ENCODE data around the gene OR10H2.

DNA sequence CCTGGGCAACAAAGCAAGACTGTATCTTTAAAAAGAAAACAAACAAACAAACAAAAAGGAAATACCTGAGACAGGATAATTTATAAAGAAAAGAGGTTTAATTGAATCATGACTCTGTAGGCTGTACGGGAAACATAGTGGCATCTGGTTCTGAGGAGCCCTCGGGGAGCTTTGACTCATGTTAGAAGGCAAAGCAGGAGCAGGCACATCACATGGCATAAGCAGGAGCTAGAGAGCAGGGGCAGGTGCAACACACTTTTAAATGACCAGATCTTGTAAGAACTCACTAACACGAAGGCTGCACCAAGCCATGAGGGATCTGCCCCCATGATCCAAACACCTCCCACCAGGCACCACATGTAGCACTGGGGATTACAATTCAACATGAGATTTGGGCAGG is 13.2 kb upstream of the OR10H2 start:
- TF ChIP-seq, protein P1, sequence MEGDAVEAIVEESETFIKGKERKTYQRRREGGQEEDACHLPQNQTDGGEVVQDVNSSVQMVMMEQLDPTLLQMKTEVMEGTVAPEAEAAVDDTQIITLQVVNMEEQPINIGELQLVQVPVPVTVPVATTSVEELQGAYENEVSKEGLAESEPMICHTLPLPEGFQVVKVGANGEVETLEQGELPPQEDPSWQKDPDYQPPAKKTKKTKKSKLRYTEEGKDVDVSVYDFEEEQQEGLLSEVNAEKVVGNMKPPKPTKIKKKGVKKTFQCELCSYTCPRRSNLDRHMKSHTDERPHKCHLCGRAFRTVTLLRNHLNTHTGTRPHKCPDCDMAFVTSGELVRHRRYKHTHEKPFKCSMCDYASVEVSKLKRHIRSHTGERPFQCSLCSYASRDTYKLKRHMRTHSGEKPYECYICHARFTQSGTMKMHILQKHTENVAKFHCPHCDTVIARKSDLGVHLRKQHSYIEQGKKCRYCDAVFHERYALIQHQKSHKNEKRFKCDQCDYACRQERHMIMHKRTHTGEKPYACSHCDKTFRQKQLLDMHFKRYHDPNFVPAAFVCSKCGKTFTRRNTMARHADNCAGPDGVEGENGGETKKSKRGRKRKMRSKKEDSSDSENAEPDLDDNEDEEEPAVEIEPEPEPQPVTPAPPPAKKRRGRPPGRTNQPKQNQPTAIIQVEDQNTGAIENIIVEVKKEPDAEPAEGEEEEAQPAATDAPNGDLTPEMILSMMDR (conservative IDR thresholded peaks at IDR 0.05; ENCODE audit: low read length), result no peak
- no peak for TF ChIP-seq EZH2phosphoT487 (IDR thresholded peaks at IDR 0.05; ENCODE audit: borderline replicate concordance)

All from Loucy (cell line).